Tibial nerve (tissue), 3 donors: ENCODE measurements around the gene PIM2.

ENCODE experiments used
- CTCF ChIP-seq, 5 experiments: fragments of 200-600 bp in 3 of 5; fragments of 450-650 bp in 2 of 5; sonication (generic) in 3 of 5; IDR thresholded peaks; one replicate each; pipeline ENCODE4 v1.5.1; 2016 to 2019; ENCODE audit warnings: antibody characterized with exemption in 5 of 5, mild to moderate bottlenecking in 3 of 5, moderate library complexity in 2 of 5
- POLR2A ChIP-seq, 2 donors: fragments of 450-650 bp; IDR thresholded peaks; one replicate each; pipeline ENCODE4 v1.6.1; 2017; ENCODE audit warnings: antibody characterized with exemption in 2 of 2, mild to moderate bottlenecking in 2 of 2, moderate library complexity in 2 of 2

- TF ChIP-seq CTCF (IDR thresholded peaks at IDR 0.05) (no peak), POLR2A (IDR thresholded peaks at IDR 0.05) (no peak)
Observed at GRCh38 chrX:48904180-48904579, 14.6 kb downstream of the PIM2 start.
